GM23338 (cell line): ENCODE data around the gene NFKBIZ. TPM values are rescaled to one million over a fixed set of nuclear protein-coding genes. Genes with fewer than 3 reads are reported as not detected.

Experiments
- ATAC-seq: fragments of 200-7000 bp; cut with Tn5 transposase; 3 replicates; pipeline ENCODE4 v1.9.1; 2020
- DNase-seq: peaks from one replicate; pipeline ENCODE4 v3.0.0-alpha.2; 2015; ENCODE audit warnings: low spot score
- H2AFZ ChIP-seq: fragments of 200-600 bp; sonication (generic); 2 replicates; pipeline ENCODE4 v1.8.0; 2016; ENCODE audit warnings: antibody characterized with exemption, mild to moderate bottlenecking, moderate library complexity
- H3F3A ChIP-seq: fragments of 200-600 bp; sonication (generic); replicated peaks from 2 replicates; pipeline ENCODE4 v1.8.0; 2017; ENCODE audit warnings: antibody characterized with exemption, mixed run types, low read depth
- H3K27ac ChIP-seq: fragments of 200-600 bp; sonication (generic); 2 replicates; pipeline ENCODE4 v1.6.1; 2016; ENCODE audit warnings: low read depth
- H3K27me3 ChIP-seq: fragments of 200-600 bp; sonication (generic); 2 replicates; pipeline ENCODE4 v1.8.0; 2016; ENCODE audit warnings: mild to moderate bottlenecking, mixed run types, moderate library complexity; ENCODE audit not compliant: insufficient read depth
- H3K36me3 ChIP-seq: fragments of 200-600 bp; sonication (generic); 2 replicates; pipeline ENCODE4 v1.8.0; 2016; ENCODE audit warnings: mild to moderate bottlenecking; ENCODE audit not compliant: insufficient read depth
- H3K4me1 ChIP-seq: fragments of 200-600 bp; sonication (generic); 2 replicates; pipeline ENCODE4 v1.8.0; 2016; ENCODE audit warnings: mild to moderate bottlenecking, moderate library complexity; ENCODE audit not compliant: insufficient read depth
- H3K4me2 ChIP-seq: fragments of 200-600 bp; sonication (generic); 2 replicates; pipeline ENCODE4 v1.7.1; 2017; ENCODE audit warnings: mixed run types
- H3K4me3 ChIP-seq: fragments of 200-600 bp; sonication (generic); 2 replicates; pipeline ENCODE4 v1.6.1; 2016; ENCODE audit warnings: mixed run types
- H3K79me2 ChIP-seq: fragments of 200-600 bp; sonication (generic); replicated peaks from 2 replicates; pipeline ENCODE4 v1.8.0; 2017; ENCODE audit warnings: mild to moderate bottlenecking; ENCODE audit not compliant: insufficient read depth
- H3K9me2 ChIP-seq: fragments of 200-600 bp; sonication (generic); 2 replicates; pipeline ENCODE4 v1.8.0; 2017; ENCODE audit not compliant: insufficient read depth
- H4K20me1 ChIP-seq: fragments of 200-600 bp; sonication (generic); replicated peaks from 2 replicates; pipeline ENCODE4 v1.8.0; 2017; ENCODE audit warnings: mild to moderate bottlenecking; ENCODE audit not compliant: insufficient read depth
- H3K27ac Mint-ChIP-seq: 2 replicates; pipeline ENCODE4 v1.8.0; 2020; ENCODE audit warnings: inconsistent platforms, mild to moderate bottlenecking, moderate library complexity, mixed read lengths
- H3K27me3 Mint-ChIP-seq: 3 replicates; pipeline ENCODE4 v1.8.0; 2022; ENCODE audit warnings: low read depth, mild to moderate bottlenecking, moderate library complexity, mixed read lengths, inconsistent platforms; ENCODE audit not compliant: insufficient read depth, poor library complexity
- H3K36me3 Mint-ChIP-seq: 3 replicates; pipeline ENCODE4 v1.8.0; 2021; ENCODE audit warnings: low read depth, mild to moderate bottlenecking, inconsistent platforms, moderate library complexity, mixed read lengths
- H3K4me1 Mint-ChIP-seq: 3 replicates; pipeline ENCODE4 v1.8.0; 2020; ENCODE audit warnings: mild to moderate bottlenecking, inconsistent platforms, mixed read lengths
- H3K4me3 Mint-ChIP-seq: 3 replicates; pipeline ENCODE4 v1.8.0; 2021; ENCODE audit warnings: moderate library complexity, mild to moderate bottlenecking, inconsistent platforms, mixed read lengths
- H3K9me3 Mint-ChIP-seq: 3 replicates; pipeline ENCODE4 v1.8.0; 2020; ENCODE audit warnings: moderate library complexity, mild to moderate bottlenecking, inconsistent platforms, mixed read lengths
- CREB1 ChIP-seq: fragments of 250-450 bp; sonication (Bioruptor Pico); IDR thresholded peaks from 2 replicates; pipeline ENCODE4 v1.5.0; 2020; ENCODE audit warnings: low read depth, mild to moderate bottlenecking, moderate library complexity
- EZH2 ChIP-seq: fragments of 200-600 bp; sonication (generic); IDR thresholded peaks from one replicate; pipeline ENCODE4 v1.8.0; 2017; ENCODE audit warnings: antibody characterized with exemption, mild to moderate bottlenecking, low read depth; ENCODE audit not compliant: unreplicated experiment
- EZH2phosphoT487 ChIP-seq: fragments of 200-600 bp; sonication (generic); IDR thresholded peaks from one replicate; pipeline ENCODE4 v1.8.1; 2018; ENCODE audit warnings: antibody characterized with exemption; ENCODE audit not compliant: unreplicated experiment
- NANOG ChIP-seq: IDR thresholded peaks from 2 replicates; pipeline ENCODE4 v1.6.1; 2016; ENCODE audit warnings: antibody characterized with exemption, borderline replicate concordance
- STAT1 ChIP-seq: IDR thresholded peaks from one replicate; pipeline ENCODE4 v1.6.1; 2016; ENCODE audit warnings: antibody characterized with exemption; ENCODE audit not compliant: unreplicated experiment
- ZNF114 ChIP-seq: fragments of 250-450 bp; sonication (Bioruptor Pico); IDR thresholded peaks from 2 replicates; pipeline ENCODE4 v1.5.0; 2020; ENCODE audit warnings: mild to moderate bottlenecking, moderate library complexity
- polyA plus RNA-seq: library from polyadenylated mRNA; unstranded; fragments of >200 nt; fragmentation: Nextera tagmentation; extraction: Ambion mirVana; gene quantifications from 2 replicates; pipeline ENCODE4 v1.2.1, GENCODE V29; 2016
- total RNA-seq: library from RNA; depleted of rRNA; stranded (reverse); fragments of >200 nt; shearing (Covaris generic); gene quantifications from 2 replicates; pipeline ENCODE4 v1.2.3, GENCODE V29; 2014
- TF ChIP-seq, protein P1 (sequence below): fragments of 250-450 bp; sonication (Bioruptor Pico); IDR thresholded peaks from 2 replicates; pipeline ENCODE4 v1.5.0; 2020; ENCODE audit warnings: mild to moderate bottlenecking, moderate library complexity
- TF ChIP-seq, protein P2 (sequence below), 2 experiments: fragments of 200-600 bp in 1 of 2; sonication (generic) in 1 of 2; conservative IDR thresholded peaks; 2 replicates each; pipeline versions ENCODE4 v1.5.1 to v1.6.1; 2016 to 2017; ENCODE audit warnings: antibody characterized with exemption in 2 of 2, low read depth in 2 of 2, mild to moderate bottlenecking in 2 of 2, moderate library complexity in 1 of 2

NFKBIZ gene
- total and polyA plus RNA-seq, 2 experiments from 2014 or later: 14.1 to 18.2 TPM

DNA sequence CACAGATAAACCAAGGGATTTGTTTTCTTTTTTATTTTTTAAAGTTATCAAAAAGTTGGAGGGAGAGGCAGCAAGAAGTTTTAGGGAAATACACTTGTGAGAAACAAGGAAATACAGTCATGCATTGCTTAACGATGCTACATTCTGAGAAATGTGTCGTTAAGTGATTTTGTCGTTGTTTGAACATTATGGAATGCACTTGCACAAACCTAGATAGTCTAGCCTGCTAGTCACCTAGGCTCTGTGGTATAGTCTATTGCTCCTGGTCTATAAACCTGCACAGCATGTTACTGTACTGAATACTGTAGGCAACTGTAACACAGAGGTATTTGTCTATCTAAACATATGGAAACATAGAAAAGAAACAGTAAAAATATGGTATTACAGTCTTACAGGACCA is 2.0 kb upstream of the NFKBIZ start (continued):
- TF ChIP-seq, protein P1, sequence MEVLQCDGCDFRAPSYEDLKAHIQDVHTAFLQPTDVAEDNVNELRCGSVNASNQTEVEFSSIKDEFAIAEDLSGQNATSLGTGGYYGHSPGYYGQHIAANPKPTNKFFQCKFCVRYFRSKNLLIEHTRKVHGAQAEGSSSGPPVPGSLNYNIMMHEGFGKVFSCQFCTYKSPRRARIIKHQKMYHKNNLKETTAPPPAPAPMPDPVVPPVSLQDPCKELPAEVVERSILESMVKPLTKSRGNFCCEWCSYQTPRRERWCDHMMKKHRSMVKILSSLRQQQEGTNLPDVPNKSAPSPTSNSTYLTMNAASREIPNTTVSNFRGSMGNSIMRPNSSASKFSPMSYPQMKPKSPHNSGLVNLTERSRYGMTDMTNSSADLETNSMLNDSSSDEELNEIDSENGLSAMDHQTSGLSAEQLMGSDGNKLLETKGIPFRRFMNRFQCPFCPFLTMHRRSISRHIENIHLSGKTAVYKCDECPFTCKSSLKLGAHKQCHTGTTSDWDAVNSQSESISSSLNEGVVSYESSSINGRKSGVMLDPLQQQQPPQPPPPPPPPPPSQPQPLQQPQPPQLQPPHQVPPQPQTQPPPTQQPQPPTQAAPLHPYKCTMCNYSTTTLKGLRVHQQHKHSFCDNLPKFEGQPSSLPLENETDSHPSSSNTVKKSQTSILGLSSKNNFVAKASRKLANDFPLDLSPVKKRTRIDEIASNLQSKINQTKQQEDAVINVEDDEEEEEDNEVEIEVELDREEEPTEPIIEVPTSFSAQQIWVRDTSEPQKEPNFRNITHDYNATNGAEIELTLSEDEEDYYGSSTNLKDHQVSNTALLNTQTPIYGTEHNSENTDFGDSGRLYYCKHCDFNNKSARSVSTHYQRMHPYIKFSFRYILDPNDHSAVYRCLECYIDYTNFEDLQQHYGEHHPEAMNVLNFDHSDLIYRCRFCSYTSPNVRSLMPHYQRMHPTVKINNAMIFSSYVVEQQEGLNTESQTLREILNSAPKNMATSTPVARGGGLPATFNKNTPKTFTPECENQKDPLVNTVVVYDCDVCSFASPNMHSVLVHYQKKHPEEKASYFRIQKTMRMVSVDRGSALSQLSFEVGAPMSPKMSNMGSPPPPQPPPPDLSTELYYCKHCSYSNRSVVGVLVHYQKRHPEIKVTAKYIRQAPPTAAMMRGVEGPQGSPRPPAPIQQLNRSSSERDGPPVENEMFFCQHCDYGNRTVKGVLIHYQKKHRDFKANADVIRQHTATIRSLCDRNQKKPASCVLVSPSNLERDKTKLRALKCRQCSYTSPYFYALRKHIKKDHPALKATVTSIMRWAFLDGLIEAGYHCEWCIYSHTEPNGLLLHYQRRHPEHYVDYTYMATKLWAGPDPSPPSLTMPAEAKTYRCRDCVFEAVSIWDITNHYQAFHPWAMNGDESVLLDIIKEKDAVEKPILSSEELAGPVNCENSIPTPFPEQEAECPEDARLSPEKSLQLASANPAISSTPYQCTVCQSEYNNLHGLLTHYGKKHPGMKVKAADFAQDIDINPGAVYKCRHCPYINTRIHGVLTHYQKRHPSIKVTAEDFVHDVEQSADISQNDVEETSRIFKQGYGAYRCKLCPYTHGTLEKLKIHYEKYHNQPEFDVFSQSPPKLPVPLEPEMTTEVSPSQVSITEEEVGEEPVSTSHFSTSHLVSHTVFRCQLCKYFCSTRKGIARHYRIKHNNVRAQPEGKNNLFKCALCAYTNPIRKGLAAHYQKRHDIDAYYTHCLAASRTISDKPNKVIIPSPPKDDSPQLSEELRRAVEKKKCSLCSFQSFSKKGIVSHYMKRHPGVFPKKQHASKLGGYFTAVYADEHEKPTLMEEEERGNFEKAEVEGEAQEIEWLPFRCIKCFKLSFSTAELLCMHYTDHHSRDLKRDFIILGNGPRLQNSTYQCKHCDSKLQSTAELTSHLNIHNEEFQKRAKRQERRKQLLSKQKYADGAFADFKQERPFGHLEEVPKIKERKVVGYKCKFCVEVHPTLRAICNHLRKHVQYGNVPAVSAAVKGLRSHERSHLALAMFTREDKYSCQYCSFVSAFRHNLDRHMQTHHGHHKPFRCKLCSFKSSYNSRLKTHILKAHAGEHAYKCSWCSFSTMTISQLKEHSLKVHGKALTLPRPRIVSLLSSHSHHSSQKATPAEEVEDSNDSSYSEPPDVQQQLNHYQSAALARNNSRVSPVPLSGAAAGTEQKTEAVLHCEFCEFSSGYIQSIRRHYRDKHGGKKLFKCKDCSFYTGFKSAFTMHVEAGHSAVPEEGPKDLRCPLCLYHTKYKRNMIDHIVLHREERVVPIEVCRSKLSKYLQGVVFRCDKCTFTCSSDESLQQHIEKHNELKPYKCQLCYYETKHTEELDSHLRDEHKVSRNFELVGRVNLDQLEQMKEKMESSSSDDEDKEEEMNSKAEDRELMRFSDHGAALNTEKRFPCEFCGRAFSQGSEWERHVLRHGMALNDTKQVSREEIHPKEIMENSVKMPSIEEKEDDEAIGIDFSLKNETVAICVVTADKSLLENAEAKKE (CRISPR knock-in tag): no peak
- no peak for TF ChIP-seq CREB1 (CRISPR knock-in tag)
- TF ChIP-seq EZH2phosphoT487: no peak

DNA sequence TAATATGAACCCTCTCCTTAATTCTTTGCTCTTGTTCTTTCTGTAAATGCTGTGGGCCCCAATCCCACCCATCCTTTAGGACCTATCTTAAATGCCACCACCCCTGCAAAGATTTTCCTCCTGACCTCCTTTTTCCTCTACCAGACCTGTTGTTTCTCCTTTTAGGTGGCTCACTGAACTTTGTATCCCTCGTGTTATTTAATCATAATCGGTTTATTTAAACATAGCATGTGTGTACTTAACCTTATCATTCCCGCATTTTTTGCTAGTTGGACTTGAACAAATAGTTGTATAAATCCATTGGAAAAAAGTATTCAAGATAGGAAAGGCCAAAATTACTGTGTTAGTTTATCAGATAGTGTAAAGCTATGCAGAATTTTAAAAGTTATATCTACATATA is 988 bp upstream of the NFKBIZ start:
- Histone ChIP-seq H4K20me1 (peaks cover 16% of the 10 kb centered on the region), H3K27ac (peak overlapping the region; percentile 94), H2AFZ (no peak overlapping the region), H3K79me2 (peaks cover 36% of the 10 kb centered on the region), H3K4me3 (peak overlapping the region; percentile 84), H3K9me2 (no peaks in the 10 kb centered on the region; the same call in 1 of the 2 replicates), H3F3A (0 out of 2 replicates have a peak, but pooled peaks cover 6% of the 10 kb centered on the region), H3K4me1 (peaks cover 23% of the 10 kb centered on the region), H3K36me3 (peaks cover 14% of the 10 kb centered on the region), H3K27me3 (no peaks in the 10 kb centered on the region), H3K4me2 (peak overlapping the region; percentile 85)
- ATAC-seq (no peak), DNase-seq (no peak)
- H3K4me1 Mint-ChIP-seq: peaks cover 34% of the 10 kb centered on the region
- H3K27me3 Mint-ChIP-seq: peaks cover 4% of the 10 kb centered on the region
- H3K9me3 Mint-ChIP-seq: no peaks in the 10 kb centered on the region; the same call in 2 of the 3 replicates
- peaks cover 33% of the 10 kb centered on the region for H3K36me3 Mint-ChIP-seq
- peak overlapping the region; percentile 96 for H3K27ac Mint-ChIP-seq
- H3K4me3 Mint-ChIP-seq: peak overlapping the region; percentile 98
- TF ChIP-seq STAT1 (no peak), ZNF114 (CRISPR knock-in tag) (no peak), NANOG (no peak), EZH2phosphoT487 (no peak), EZH2 (no peak)
- TF ChIP-seq, protein P1 (CRISPR knock-in tag): no peak
- TF ChIP-seq, protein P2, sequence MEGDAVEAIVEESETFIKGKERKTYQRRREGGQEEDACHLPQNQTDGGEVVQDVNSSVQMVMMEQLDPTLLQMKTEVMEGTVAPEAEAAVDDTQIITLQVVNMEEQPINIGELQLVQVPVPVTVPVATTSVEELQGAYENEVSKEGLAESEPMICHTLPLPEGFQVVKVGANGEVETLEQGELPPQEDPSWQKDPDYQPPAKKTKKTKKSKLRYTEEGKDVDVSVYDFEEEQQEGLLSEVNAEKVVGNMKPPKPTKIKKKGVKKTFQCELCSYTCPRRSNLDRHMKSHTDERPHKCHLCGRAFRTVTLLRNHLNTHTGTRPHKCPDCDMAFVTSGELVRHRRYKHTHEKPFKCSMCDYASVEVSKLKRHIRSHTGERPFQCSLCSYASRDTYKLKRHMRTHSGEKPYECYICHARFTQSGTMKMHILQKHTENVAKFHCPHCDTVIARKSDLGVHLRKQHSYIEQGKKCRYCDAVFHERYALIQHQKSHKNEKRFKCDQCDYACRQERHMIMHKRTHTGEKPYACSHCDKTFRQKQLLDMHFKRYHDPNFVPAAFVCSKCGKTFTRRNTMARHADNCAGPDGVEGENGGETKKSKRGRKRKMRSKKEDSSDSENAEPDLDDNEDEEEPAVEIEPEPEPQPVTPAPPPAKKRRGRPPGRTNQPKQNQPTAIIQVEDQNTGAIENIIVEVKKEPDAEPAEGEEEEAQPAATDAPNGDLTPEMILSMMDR (conservative IDR thresholded peaks at IDR 0.05; ENCODE audit: low read depth in 2 of 2): no peak
